K562 (cell line): ENCODE measurements around the gene KLF2. TPM values are rescaled to one million over a fixed set of nuclear protein-coding genes. Genes with fewer than 3 reads are reported as not detected.

ENCODE experiments used
- ATF3 ChIP-seq, 2 experiments: fragments of 450-650 bp in 1 of 2; sonication (generic) in 1 of 2; formaldehyde crosslinking in 1 of 2; IDR thresholded peaks in 1 of 2; conservative IDR thresholded peaks in 1 of 2; 2 replicates each; pipeline versions ENCODE4 v1.6.1 to v1.8.1; 2016 to 2023; ENCODE audit warnings: mild to moderate bottlenecking in 2 of 2, moderate library complexity in 2 of 2, inconsistent platforms in 1 of 2, missing genetic modification reagents in 1 of 2
- BACH1 ChIP-seq: fragments of 200-800 bp; sonication (Bioruptor generic); IDR thresholded peaks from 2 replicates; pipeline ENCODE4 v1.6.1; 2016; ENCODE audit warnings: missing genetic modification characterization, missing compliant biosample characterization
- CREM ChIP-seq: IDR thresholded peaks from 2 replicates; pipeline ENCODE4 v1.6.1; 2014; ENCODE audit warnings: antibody characterized with exemption, low read depth
- EZH2 ChIP-seq: IDR thresholded peaks from 2 replicates; pipeline ENCODE4 v1.6.1; 2012; ENCODE audit warnings: low read depth, mild to moderate bottlenecking, inconsistent platforms, low read length, borderline replicate concordance
- HDAC1 ChIP-seq, 2 experiments: fragments of 450-650 bp; IDR thresholded peaks; 2 replicates each; pipeline ENCODE4 v1.6.1; 2016 to 2017; ENCODE audit warnings: inconsistent platforms in 1 of 2, mild to moderate bottlenecking in 1 of 2, moderate library complexity in 1 of 2
- HIVEP1 ChIP-seq: fragments of 250-450 bp; sonication (Bioruptor Pico); IDR thresholded peaks from 2 replicates; pipeline ENCODE4 v1.4.0; 2020; ENCODE audit warnings: mild to moderate bottlenecking
- ILF3 ChIP-seq: fragments of 450-650 bp; IDR thresholded peaks from 2 replicates; pipeline ENCODE4 v1.6.1; 2018; ENCODE audit warnings: antibody characterized with exemption, mild to moderate bottlenecking, moderate library complexity, borderline replicate concordance
- KAT8 ChIP-seq: fragments of 450-650 bp; IDR thresholded peaks from 2 replicates; pipeline ENCODE4 v1.6.1; 2016; ENCODE audit warnings: low read depth, mild to moderate bottlenecking
- MXI1 ChIP-seq: IDR thresholded peaks from 2 replicates; pipeline ENCODE4 v1.6.1; 2011; ENCODE audit warnings: low read depth, mild to moderate bottlenecking, improper control_type of control experiment, low read length
- RHOXF2B ChIP-seq: fragments of 250-450 bp; sonication (Bioruptor Pico); conservative IDR thresholded peaks from 2 replicates; pipeline ENCODE4 v1.5.1; 2021
- STAG1 ChIP-seq: sonication (generic); formaldehyde crosslinking; IDR thresholded peaks from 2 replicates; pipeline ENCODE4 v1.5.0; 2020; ENCODE audit warnings: missing genetic modification reagents, borderline replicate concordance
- THAP12 ChIP-seq: fragments of 250-450 bp; sonication (Bioruptor Pico); IDR thresholded peaks from 2 replicates; pipeline ENCODE4 v1.9.0; 2021; ENCODE audit warnings: mild to moderate bottlenecking, inconsistent platforms
- ZNF644 ChIP-seq: fragments of 200-800 bp; sonication (Bioruptor generic); IDR thresholded peaks from 2 replicates; pipeline ENCODE4 v1.6.1; 2016; ENCODE audit warnings: low read depth, missing genetic modification characterization, missing compliant biosample characterization
- ZNF778 ChIP-seq: fragments of 450-650 bp; formaldehyde crosslinking; IDR thresholded peaks from 2 replicates; pipeline ENCODE4 v1.4.0; 2020; ENCODE audit warnings: mild to moderate bottlenecking, moderate library complexity
- ZNF830 ChIP-seq: fragments of 250-450 bp; sonication (Bioruptor Pico); IDR thresholded peaks from 2 replicates; pipeline ENCODE4 v1.5.0; 2021; ENCODE audit warnings: mild to moderate bottlenecking
- polyA plus RNA-seq, 8 experiments: library from polyadenylated mRNA; depleted of rRNA in 4 of 8; stranded (reverse) in 5 of 8; unstranded in 3 of 8; fragments of >200 nt; fragmentation: Nextera tagmentation in 2 of 8; fragmentation: Illumina TruSeq in 1 of 8; extraction: Ambion mirVana in 2 of 8; extraction: Trizol in 1 of 8; gene quantifications; 2 replicates each; pipeline versions ENCODE4 v1.2.1 to v1.2.3, GENCODE V29; 2011 to 2014; ENCODE audit warnings: inconsistent platforms in 1 of 8, missing spikeins in 1 of 8
- total RNA-seq, 7 experiments: library from RNA; depleted of rRNA in 6 of 7; stranded (reverse); fragments of >200 nt in 6 of 7; fragmentation: Illumina TruSeq in 2 of 7; extraction: Trizol in 2 of 7; gene quantifications; 2 replicates each; pipeline versions ENCODE4 v1.2.1 to v1.2.3, GENCODE V29; 2011 to 2021; ENCODE audit warnings: low replicate concordance in 1 of 7
- TF ChIP-seq, protein P1 (sequence below), 2 experiments: fragments of 450-650 bp; IDR thresholded peaks; 2 replicates each; pipeline ENCODE4 v1.6.1; 2016
- TF ChIP-seq, protein P2 (sequence below): fragments of 450-650 bp; IDR thresholded peaks from 2 replicates; pipeline ENCODE4 v1.6.1; 2016; ENCODE audit warnings: mild to moderate bottlenecking

KLF2 gene
- total and polyA plus RNA-seq, 9 of the 15 experiments (the other 6 are each of a cell fraction or from before 2014, with no cell fraction given), result 0.07 to 0.71 TPM; not detected in 7

DNA sequence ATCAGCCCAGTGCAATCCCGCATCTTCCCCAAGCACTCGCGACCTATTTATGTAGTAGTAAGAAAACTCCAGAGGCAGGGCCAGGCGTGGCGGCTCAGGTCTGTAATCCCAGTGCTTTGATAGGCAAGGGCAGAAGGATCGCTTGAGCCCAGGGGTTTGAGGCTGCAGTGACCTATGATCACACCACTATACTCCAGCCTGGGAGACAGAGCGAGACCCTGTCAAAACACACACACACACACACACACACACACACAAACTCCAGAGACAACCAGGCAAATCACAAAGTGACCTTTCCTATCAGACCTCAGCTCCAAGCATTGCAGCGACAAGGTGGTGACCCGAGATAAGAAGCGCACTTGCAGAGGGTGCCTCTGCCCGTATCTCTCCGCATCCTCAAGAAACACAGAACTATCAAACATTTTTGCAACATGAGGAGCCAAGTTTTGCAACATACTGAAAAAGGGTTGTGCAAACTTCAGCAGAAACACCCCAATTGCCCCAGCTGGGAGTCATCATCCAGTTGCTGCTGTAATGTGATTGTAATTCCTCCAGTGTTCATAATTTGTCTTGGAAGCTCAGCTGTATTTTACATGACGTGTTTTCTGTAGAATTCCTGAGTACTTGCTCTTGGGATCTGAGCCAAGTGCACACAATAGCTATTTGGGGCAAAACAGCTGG, 8.7 kb upstream of the KLF2 start (continued):
- TF ChIP-seq BACH1 (tag) (no peak), THAP12 (CRISPR knock-in tag) (0 out of 2 replicates have a peak, but pooled peaks have one; percentile 20), MXI1 (no peak), KAT8 (no peak), ZNF830 (CRISPR knock-in tag) (no peak), ATF3 (IDR thresholded peaks at IDR 0.05) (peak; percentile 78), ATF3 (CRISPR knock-in tag; conservative IDR thresholded peaks at IDR 0.05) (no peak), STAG1 (CRISPR knock-in tag) (no peak), ZNF778 (CRISPR knock-in tag) (no peak), RHOXF2B (no peak), CREM (peak; percentile 65), HIVEP1 (CRISPR knock-in tag) (no peak), ZNF644 (tag) (peak; percentile 89), ILF3 (no peak), EZH2 (no peak), HDAC1 (IDR thresholded peaks at IDR 0.05) (peak in 1 of 2 experiments; percentile 99; a peak in 2 of 4 replicates)
- TF ChIP-seq, protein P1, sequence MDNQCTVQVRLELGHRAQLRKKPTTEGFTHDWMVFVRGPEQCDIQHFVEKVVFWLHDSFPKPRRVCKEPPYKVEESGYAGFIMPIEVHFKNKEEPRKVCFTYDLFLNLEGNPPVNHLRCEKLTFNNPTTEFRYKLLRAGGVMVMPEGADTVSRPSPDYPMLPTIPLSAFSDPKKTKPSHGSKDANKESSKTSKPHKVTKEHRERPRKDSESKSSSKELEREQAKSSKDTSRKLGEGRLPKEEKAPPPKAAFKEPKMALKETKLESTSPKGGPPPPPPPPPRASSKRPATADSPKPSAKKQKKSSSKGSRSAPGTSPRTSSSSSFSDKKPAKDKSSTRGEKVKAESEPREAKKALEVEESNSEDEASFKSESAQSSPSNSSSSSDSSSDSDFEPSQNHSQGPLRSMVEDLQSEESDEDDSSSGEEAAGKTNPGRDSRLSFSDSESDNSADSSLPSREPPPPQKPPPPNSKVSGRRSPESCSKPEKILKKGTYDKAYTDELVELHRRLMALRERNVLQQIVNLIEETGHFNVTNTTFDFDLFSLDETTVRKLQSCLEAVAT (IDR thresholded peaks at IDR 0.05), result peak; percentile 83 to 84
- TF ChIP-seq, protein P2, sequence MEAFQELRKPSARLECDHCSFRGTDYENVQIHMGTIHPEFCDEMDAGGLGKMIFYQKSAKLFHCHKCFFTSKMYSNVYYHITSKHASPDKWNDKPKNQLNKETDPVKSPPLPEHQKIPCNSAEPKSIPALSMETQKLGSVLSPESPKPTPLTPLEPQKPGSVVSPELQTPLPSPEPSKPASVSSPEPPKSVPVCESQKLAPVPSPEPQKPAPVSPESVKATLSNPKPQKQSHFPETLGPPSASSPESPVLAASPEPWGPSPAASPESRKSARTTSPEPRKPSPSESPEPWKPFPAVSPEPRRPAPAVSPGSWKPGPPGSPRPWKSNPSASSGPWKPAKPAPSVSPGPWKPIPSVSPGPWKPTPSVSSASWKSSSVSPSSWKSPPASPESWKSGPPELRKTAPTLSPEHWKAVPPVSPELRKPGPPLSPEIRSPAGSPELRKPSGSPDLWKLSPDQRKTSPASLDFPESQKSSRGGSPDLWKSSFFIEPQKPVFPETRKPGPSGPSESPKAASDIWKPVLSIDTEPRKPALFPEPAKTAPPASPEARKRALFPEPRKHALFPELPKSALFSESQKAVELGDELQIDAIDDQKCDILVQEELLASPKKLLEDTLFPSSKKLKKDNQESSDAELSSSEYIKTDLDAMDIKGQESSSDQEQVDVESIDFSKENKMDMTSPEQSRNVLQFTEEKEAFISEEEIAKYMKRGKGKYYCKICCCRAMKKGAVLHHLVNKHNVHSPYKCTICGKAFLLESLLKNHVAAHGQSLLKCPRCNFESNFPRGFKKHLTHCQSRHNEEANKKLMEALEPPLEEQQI, result no peak
